Tibial artery (tissue), 4 donors: ENCODE results near the gene BICC1.
A peak's percentile ranks its signal among the peaks of the same experiment; 100 is the strongest.

Source experiments
- DNase-seq, 2 donors: peaks; one replicate each; pipeline ENCODE4 v3.0.0-alpha.2; 2019
- H3K27ac ChIP-seq, 2 donors: fragments of 200-600 bp; sonication (generic) in 1 of 2; 1 replicate in 1 of 2; 2 replicates in 1 of 2; pipeline ENCODE4 v1.5.1; 2018 to 2019; ENCODE audit warnings: mild to moderate bottlenecking in 1 of 2
- H3K27me3 ChIP-seq, 2 donors: fragments of 200-600 bp; sonication (generic) in 1 of 2; one replicate each; pipeline versions ENCODE4 v1.5.1 to v1.6.0; 2016 to 2019
- H3K36me3 ChIP-seq, 3 donors: fragments of 200-600 bp; sonication (generic) in 2 of 3; one replicate each; pipeline ENCODE4 v1.5.1; 2016 to 2019; ENCODE audit warnings: mild to moderate bottlenecking in 2 of 3
- H3K4me1 ChIP-seq, 4 donors: fragments of 200-600 bp; sonication (generic) in 2 of 4; 1 replicate in 3 of 4; 2 replicates in 1 of 4; pipeline ENCODE4 v1.5.1; 2016 to 2019
- H3K4me3 ChIP-seq, 2 donors: fragments of 200-600 bp; sonication (generic) in 1 of 2; 1 replicate in 1 of 2; 2 replicates in 1 of 2; pipeline ENCODE4 v1.5.1; 2018 to 2019; ENCODE audit warnings: mild to moderate bottlenecking in 2 of 2
- H3K9me3 ChIP-seq, 3 donors: fragments of 200-600 bp; sonication (generic) in 1 of 3; one replicate each; pipeline ENCODE4 v1.5.1; 2016 to 2019
- CTCF ChIP-seq, 2 experiments: fragments of 200-600 bp in 1 of 2; fragments of 450-650 bp in 1 of 2; IDR thresholded peaks; one replicate each; pipeline ENCODE4 v1.5.1; 2017 to 2019; ENCODE audit warnings: antibody characterized with exemption in 2 of 2, mild to moderate bottlenecking in 1 of 2, moderate library complexity in 1 of 2
- intact Hi-C: fragments of 100-400 bp; cut with DNase I; formaldehyde crosslinking; loops from one replicate; pipeline ENCODE4 v1.15.0; 2023; ENCODE audit warnings: low total_unique reads

BICC1 gene

GRCh38 chr10:58706836-58707235 lies 194.2 kb downstream of the BICC1 start:
- intact Hi-C loops: no loop called here
- Histone ChIP-seq H3K4me1 (peaks cover 0 to 40% (median 13%) of the 10 kb centered on the region in 4 donors), H3K9me3 (no peaks in the 10 kb centered on the region), H3K36me3 (no peaks in the 10 kb centered on the region), H3K27ac (no peak overlapping the region), H3K27me3 (no peaks in the 10 kb centered on the region), H3K4me3 (no peak overlapping the region)
- no peak for TF ChIP-seq CTCF (IDR thresholded peaks at IDR 0.05)
- no peak for DNase-seq

GRCh38 chr10:58712141-58712540 lies 199.5 kb downstream of the BICC1 start:
- H3K36me3 ChIP-seq: no peaks in the 10 kb centered on the region
- H3K4me1 ChIP-seq: peaks cover 0 to 16% (median 8%) of the 10 kb centered on the region in 4 donors
- no peak overlapping the region for H3K27ac ChIP-seq
- DNase-seq: no peak
- H3K9me3 ChIP-seq: no peaks in the 10 kb centered on the region
- no peaks in the 10 kb centered on the region for H3K27me3 ChIP-seq
- TF ChIP-seq CTCF (IDR thresholded peaks at IDR 0.05): no peak
- intact Hi-C loops: no loop called here
- no peak overlapping the region for H3K4me3 ChIP-seq

- no peak for TF ChIP-seq CTCF (IDR thresholded peaks at IDR 0.05)
- intact Hi-C loops: no loop called here
Measured at GRCh38 chr10:58712982-58713381, 200.3 kb downstream of the BICC1 start.

GRCh38 chr10:58714409-58714808 lies 201.7 kb downstream of the BICC1 start:
- no peaks in the 10 kb centered on the region for H3K27me3 ChIP-seq
- no peak for DNase-seq
- intact Hi-C loops: no loop called here
- H3K9me3 ChIP-seq: no peaks in the 10 kb centered on the region
- H3K27ac ChIP-seq: no peak overlapping the region
- no peak for TF ChIP-seq CTCF (IDR thresholded peaks at IDR 0.05)
- H3K4me3 ChIP-seq: no peak overlapping the region
- peaks cover 0 to 25% (median 9%) of the 10 kb centered on the region in 4 donors for H3K4me1 ChIP-seq
- no peaks in the 10 kb centered on the region for H3K36me3 ChIP-seq

More at GRCh38 chr10:58712982-58713381, 200.3 kb downstream of the BICC1 start:
- H3K36me3 ChIP-seq: no peaks in the 10 kb centered on the region
- H3K9me3 ChIP-seq: no peaks in the 10 kb centered on the region
- no peaks in the 10 kb centered on the region for H3K27me3 ChIP-seq
- H3K4me3 ChIP-seq: no peak overlapping the region
- H3K4me1 ChIP-seq: peaks cover 0 to 17% (median 8%) of the 10 kb centered on the region in 4 donors
- H3K27ac ChIP-seq: no peak overlapping the region
- no peak for DNase-seq

- no peaks in the 10 kb centered on the region for H3K27me3 ChIP-seq
- H3K27ac ChIP-seq: peak overlapping the region in 1 of 2 donors; percentile 27
- no peak overlapping the region for H3K4me3 ChIP-seq
- intact Hi-C loops: no loop called here
- TF ChIP-seq CTCF (IDR thresholded peaks at IDR 0.05): no peak
- H3K4me1 ChIP-seq: peaks cover 0 to 31% (median 14%) of the 10 kb centered on the region in 4 donors
- H3K9me3 ChIP-seq: no peaks in the 10 kb centered on the region
- H3K36me3 ChIP-seq: no peaks in the 10 kb centered on the region
- DNase-seq: no peak
Measured at GRCh38 chr10:58715061-58715460, 202.4 kb downstream of the BICC1 start.

- H3K36me3 ChIP-seq: no peaks in the 10 kb centered on the region
- H3K27ac ChIP-seq: no peak overlapping the region
- peaks cover 0 to 46% (median 17%) of the 10 kb centered on the region in 4 donors for H3K4me1 ChIP-seq
- no peak for DNase-seq
- H3K4me3 ChIP-seq: no peak overlapping the region
- no peak for TF ChIP-seq CTCF (IDR thresholded peaks at IDR 0.05)
- H3K9me3 ChIP-seq: no peaks in the 10 kb centered on the region
- intact Hi-C loops: no loop called here
- H3K27me3 ChIP-seq: no peaks in the 10 kb centered on the region
Measured at GRCh38 chr10:58718596-58718995, 205.9 kb downstream of the BICC1 start.
